ENCODE results near the gene SLC25A25. TPM values are rescaled to one million over a fixed set of nuclear protein-coding genes. Genes with fewer than 3 reads are reported as not detected.

Gene SLC25A25
- total and polyA plus RNA-seq, 2 donors (not counting 3 experiments of a cell fraction or from before 2014, with no cell fraction given), result 18.1 to 20.2 TPM

GRCh38 chr9:128115187-128116103 lies 47.4 kb downstream of the SLC25A25 start:
- no peak for TF ChIP-seq FOS (IDR thresholded peaks at IDR 0.05; ENCODE audit: borderline replicate concordance, insufficient read depth, low read length)
- no peak for TF ChIP-seq MAX (IDR thresholded peaks at IDR 0.05; ENCODE audit: insufficient read depth, insufficient read length)
- no peak for TF ChIP-seq POLR2A (IDR thresholded peaks at IDR 0.05; ENCODE audit: low read depth, low read length)
- TF ChIP-seq JUN (IDR thresholded peaks at IDR 0.05; ENCODE audit: borderline replicate concordance, insufficient read depth, insufficient read length, low read depth), result no peak
- no peak for TF ChIP-seq EZH2 (IDR thresholded peaks at IDR 0.05; ENCODE audit: borderline replicate concordance, low read depth, low read length, severe bottlenecking)
- TF ChIP-seq POLR2AphosphoS5 (IDR thresholded peaks at IDR 0.05; ENCODE audit: insufficient read depth, low read depth, low read length), result no peak
- no peak for TF ChIP-seq MYC (IDR thresholded peaks at IDR 0.05; ENCODE audit: low read depth, low read length)
- TF ChIP-seq CTCF (IDR thresholded peaks at IDR 0.05; ENCODE audit: extremely low read depth in 1 of 2, insufficient read depth in 1 of 2, low read depth in 1 of 2, low read length in 2 of 2), result no peak
- TF ChIP-seq GATA2 (IDR thresholded peaks at IDR 0.05; ENCODE audit: insufficient read depth, insufficient read length, low read depth, low read length), result no peak
- Histone ChIP-seq H3K36me3 (ENCODE audit: control insufficient read depth in 2 of 2, extremely low read depth in 1 of 2, insufficient read depth in 2 of 2, low read length in 2 of 2) (peaks cover 0 to 3% of the 10 kb centered on the region in 2 experiments), H3K27ac (ENCODE audit: insufficient read depth, low read depth, low read length) (no peak overlapping the region), H3K9me3 (replicated peaks; ENCODE audit: control insufficient read depth, insufficient read depth, low read length) (no peaks in the 10 kb centered on the region), H3K4me2 (ENCODE audit: insufficient read depth, low read length) (no peak overlapping the region), H3K4me1 (ENCODE audit: control insufficient read depth, extremely low read depth, insufficient read depth, low read length) (no peaks in the 10 kb centered on the region), H4K20me1 (replicated peaks; ENCODE audit: control insufficient read depth, extremely low read depth, insufficient read depth, low read length) (no peaks in the 10 kb centered on the region), H3K9me1 (replicated peaks; ENCODE audit: control insufficient read depth, extremely low read depth, insufficient read depth, low read length) (no peaks in the 10 kb centered on the region), H3K9ac (replicated peaks; ENCODE audit: extremely low read depth, insufficient read depth, low read length) (no peak overlapping the region), H3K4me3 (replicated peaks in 1 of 3; ENCODE audit: insufficient read depth in 1 of 3, low read depth in 1 of 3, low read length in 3 of 3) (no peak overlapping the region), H3K79me2 (ENCODE audit: control insufficient read depth, insufficient read depth, low read length) (no peaks in the 10 kb centered on the region), H3K27me3 (ENCODE audit: control insufficient read depth in 2 of 2, insufficient read depth in 2 of 2, low read length in 2 of 2) (no peaks in the 10 kb centered on the region), H2AFZ (ENCODE audit: low read depth, low read length) (no peak overlapping the region)
- ChIA-PET CTCF (interaction anchor here (0.8 to 3.7 kb wide), 4 partner anchors 10 to 172 kb away, joined by 3 to 55 read pairs (median 22); partner anchors contain the start of gene PTGES2), POLR2A (no interaction called here)
- dilution Hi-C loops (cut with MboI; ENCODE audit: extremely low pct_ligation_motif_present, low sequenced_read_pairs) (no loop called here), intact Hi-C loops (cut with micrococcal nuclease) (loop anchor here (2.0 kb wide), 1 partner anchor 81 kb away; no protein-coding TSS in a partner anchor)
- DNase-seq (ENCODE audit: low read depth, low spot score) (no peak), FAIRE-seq (no peak)
- BruUV-seq (replicated peaks), result no TSS peak

Data from endothelial cell of umbilical vein (primary cell).